NCI-H345 treated with DMSO at 0.1 percent for 48 hours (cell line): Measurements from ENCODE around the gene PLEKHA6.
"Not testable (repeated sequence)": the region's sequence is repeated elsewhere in the genome, so short reads cannot be mapped to it uniquely, and the experiment has no call there.

Experiments
- DNase-seq: peaks from one replicate; lab custom pipeline; 2025; ENCODE audit not compliant: unreplicated experiment; lab: John Stamatoyannopoulos, UW

Gene PLEKHA6

DNA sequence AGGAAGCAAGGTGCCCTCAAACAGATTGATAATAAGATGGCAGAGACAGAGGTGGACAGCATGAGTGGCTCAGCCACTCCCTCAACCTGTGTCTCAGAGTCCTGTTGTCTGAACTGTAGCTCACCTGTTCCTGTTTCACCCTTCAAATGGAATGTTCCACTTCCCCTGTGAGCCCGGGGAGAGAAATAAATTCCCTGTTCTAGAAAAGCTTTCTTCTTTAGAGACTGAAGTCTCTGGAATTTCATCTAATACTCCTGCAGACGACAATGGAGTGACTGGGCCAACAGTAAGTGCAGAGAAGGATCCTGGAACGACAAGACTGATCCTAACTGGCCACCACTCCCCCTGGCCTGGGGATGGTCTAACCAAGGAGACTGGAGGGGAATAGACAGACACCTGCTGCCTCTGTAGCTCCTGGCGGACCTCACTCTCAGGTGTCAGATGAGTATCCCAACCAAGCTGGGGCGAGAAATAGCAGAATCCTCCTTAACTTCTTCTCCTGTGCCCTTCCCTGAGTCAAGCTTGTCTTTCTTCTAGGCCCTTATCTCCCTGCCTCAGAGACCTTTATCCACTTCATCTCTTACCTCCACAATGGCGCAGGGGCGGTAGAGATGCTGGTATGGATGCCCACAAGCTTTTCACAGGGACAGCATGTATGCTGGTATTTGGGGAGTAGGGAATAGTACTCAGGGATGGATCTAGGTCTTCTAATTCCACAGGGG, 45.4 kb downstream of the PLEKHA6 start:
- peak; percentile 88 for DNase-seq

- DNase-seq = peak; percentile 80
These were observed 46.1 kb downstream of the PLEKHA6 start for GRCh38 chr1:204313675-204314074.

- DNase-seq = not testable (repeated sequence)
These were observed 48.8 kb downstream of the PLEKHA6 start for GRCh38 chr1:204310970-204311369.

GRCh38 chr1:204308023-204308628, 51.6 kb downstream of the PLEKHA6 start:
- DNase-seq = no peak

DNA sequence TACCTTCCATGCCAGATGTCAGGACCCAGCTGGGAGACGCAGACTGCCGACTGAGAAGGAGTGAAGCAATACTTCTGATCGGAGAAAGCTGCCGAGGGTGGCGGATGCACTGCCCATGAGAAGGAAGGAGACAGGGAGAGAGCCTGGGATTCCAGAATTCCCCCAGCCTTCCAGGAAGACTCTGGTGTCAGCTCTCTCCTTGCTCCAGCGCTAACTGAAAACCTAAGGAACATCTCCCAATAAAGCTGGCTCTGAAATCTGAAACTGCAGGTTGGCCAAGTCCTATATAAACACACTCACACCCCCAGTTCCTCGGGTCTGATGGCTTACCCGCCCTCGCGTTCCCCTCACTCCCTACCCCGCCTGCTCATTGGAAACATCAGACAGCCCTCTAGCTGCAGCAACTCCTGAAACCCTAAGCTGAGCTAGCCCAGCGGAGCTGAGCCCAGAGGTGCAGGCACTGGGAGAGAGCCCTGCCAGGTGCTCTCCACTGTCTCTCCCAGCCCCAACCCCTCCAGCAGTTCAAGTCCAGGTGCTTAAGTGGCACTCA, 52.3 kb downstream of the PLEKHA6 start:
- DNase-seq = peak; percentile 16

DNA sequence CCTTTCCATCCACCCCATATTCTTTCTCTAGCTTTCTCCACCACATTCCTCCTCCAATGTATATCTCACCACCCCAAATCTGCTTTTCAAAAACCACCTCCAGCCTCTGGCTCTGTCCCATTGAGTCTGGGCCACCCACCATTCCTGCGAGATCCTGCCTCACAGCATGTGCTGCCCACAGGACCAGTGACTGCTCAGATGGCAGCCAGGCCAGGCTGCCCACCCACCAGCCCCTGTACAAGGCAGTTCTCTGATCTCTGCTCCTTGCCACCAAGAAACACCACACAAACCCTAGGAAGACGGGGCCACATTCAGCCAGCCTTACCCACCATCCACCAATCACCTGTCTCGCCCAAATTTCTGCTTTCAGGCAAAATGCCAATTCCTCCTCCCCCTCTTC, 53.7 kb downstream of the PLEKHA6 start:
- DNase-seq = no peak

- DNase-seq = no peak
These were observed 55.7 kb downstream of the PLEKHA6 start for GRCh38 chr1:204304067-204304466.

- DNase-seq = no peak
These were observed 57.0 kb downstream of the PLEKHA6 start for GRCh38 chr1:204302769-204303168.

- no peak for DNase-seq
These were observed 58.4 kb downstream of the PLEKHA6 start for GRCh38 chr1:204301171-204301957.

DNA sequence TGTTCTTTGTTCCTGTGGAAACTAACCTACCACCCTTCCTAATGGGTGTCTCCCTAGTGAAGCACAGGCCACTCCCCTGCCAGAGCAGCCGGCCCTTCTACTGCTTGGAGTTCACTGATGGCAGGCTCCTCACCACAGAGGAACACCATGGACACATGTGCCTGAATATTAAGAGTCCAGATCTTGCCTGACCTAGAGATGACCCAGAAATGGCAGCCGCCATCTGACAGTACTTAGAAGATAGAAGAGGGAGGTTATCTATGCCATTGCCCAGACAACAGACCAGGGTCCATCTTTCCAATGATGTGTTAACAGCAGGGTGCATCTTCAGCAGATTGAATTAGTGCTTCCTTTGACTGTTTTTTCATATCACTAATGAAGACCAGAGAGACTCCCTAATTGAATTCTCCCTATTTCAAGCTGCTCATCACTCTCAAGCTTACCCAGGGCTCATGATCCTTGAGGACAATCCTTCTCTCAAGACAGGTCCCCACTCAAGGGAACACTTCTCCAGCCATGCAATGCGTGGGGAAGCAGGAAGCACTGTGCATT, 59.8 kb downstream of the PLEKHA6 start:
- no peak for DNase-seq

GRCh38 chr1:204296431-204296988, 63.2 kb downstream of the PLEKHA6 start:
- DNase-seq = no peak

DNA sequence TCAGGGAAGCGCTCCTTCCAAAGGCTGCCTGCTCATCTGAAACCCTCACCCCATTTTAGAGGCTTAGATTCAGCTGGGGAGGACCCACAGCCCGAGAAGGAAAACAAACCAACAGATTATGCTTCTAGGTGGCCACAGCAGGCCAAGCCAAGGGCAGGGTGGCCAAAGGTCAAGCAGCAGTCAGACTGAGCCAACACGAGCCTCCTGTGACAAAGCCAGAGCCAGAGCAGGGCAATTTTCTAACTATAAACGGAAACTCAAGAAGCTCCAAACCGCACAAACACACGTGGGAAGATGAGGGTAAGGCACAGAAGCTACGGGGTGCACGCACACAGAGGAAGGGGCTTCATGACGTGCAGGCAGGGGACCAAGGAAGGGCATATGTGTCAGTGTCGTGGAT, 64.1 kb downstream of the PLEKHA6 start:
- DNase-seq = no peak

- no peak for DNase-seq
These were observed 65.4 kb downstream of the PLEKHA6 start for GRCh38 chr1:204294357-204294756.

DNA sequence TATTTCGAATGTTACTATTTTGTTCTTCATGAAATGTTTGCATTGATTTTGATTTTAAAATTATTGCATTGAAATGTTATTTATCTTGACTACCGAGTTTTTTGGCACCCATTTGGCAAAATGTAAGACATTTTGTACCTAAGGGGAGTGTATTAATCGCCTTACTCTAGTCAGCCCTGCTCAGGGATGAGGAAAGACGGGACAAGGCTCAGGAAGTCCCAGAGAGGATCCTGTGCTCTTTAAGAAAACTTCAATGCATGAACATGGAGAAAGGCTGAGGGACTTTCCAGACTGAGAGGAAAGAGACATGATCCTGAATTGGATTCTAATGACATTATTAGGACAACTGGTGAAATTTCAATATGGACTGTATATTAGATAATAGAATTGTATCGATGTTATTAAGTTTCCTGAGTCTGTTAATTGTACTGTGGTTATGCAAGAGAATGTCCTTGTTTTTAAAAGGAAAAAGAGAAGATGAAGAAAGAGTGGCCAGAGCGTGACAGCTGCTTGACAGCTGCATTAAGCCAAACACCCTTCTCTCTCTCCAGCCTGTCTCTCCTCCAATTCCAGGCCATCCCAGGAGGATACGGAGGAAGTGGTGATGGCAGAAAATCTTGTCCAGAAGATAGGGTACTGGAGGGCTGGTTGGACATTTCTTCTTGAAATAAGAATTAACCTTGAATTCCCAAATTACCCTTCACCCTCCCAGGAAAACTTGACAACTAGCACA, 66.0 kb downstream of the PLEKHA6 start:
- DNase-seq = no peak

GRCh38 chr1:204292740-204293139, 67.0 kb downstream of the PLEKHA6 start:
- no peak for DNase-seq

DNA sequence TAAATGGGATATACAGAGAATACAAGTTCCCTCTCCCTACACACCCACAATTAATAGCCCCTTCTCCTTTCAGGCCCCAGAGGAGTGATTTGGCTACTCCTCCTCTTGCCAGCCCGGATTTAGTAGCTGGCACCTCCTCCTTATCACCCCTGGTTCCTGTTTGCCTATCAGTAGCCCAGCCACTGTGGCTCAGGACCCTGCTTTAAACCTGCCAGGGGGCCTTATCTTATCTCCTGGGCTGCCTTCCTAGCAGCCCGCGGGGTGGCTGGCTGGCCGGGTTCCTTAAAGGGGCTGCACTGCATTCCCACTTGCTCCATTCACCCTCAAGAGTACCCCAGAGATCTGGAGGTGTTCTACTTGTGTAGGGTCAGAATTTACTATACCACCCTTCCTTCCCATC, 70.4 kb downstream of the PLEKHA6 start:
- DNase-seq = no peak

GRCh38 chr1:204288021-204288588, 71.6 kb downstream of the PLEKHA6 start:
- DNase-seq = no peak

- no peak for DNase-seq
These were observed 72.2 kb downstream of the PLEKHA6 start for GRCh38 chr1:204287466-204287891.

DNA sequence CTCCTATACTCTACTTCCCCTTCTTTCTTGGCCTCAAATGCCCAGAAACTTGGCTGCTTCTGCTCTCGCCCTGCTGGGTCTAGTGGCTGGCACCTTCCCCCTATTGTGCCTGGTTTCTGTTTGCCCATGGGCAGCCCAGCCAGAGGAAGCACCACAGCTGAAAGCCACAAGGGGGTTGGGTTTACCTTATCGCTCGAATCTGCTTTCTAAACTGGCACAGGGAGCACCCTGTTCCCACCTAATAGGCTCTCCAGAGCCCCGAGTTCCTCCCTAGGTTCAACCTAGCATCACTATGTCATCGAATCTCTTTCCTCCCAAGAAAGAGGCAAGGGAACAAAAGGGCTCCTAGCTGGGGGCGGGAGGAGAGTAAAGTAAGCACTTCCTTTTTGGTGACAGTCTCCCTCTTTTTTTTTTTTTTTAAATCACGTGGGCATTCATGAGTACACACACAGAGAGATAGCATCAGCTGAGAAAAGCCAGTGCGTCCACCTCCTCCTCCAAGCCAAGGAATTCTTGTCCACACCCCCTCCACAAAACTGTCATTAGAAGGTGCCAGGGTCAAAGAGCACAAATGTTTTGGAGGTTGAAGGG, 72.8 kb downstream of the PLEKHA6 start:
- DNase-seq = no peak

DNA sequence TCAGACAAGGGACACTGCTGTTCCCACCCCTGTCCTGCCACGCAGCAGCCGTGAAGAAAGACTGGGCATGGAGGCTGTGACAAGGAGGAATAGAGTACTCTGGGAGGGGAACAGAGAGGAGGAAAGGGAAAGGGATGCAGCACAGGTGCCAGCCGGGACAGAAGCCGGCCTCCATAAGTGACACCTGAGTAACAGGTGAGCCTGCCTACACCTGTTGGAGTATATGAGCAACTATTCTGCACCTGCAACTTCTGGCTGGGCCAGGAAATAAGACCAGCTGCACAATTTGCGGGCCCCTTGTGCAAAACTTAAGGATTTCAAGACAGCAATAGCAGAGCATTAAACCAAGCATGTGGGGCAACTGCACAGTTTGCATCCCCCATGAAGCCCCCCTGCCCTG, 73.4 kb downstream of the PLEKHA6 start:
- DNase-seq = no peak
